Suprapubic skin (tissue), 4 donors: ENCODE data around the gene TM9SF4.

Experiments used
- CTCF ChIP-seq, 2 donors: fragments of 200-600 bp in 1 of 2; fragments of 450-650 bp in 1 of 2; sonication (generic) in 1 of 2; IDR thresholded peaks; one replicate each; pipeline ENCODE4 v1.5.1; 2016 to 2019; ENCODE audit warnings: antibody characterized with exemption in 2 of 2, mild to moderate bottlenecking in 1 of 2, moderate library complexity in 1 of 2
- POLR2A ChIP-seq, 2 donors: fragments of 450-650 bp; IDR thresholded peaks; one replicate each; pipeline ENCODE4 v1.6.1; 2017; ENCODE audit warnings: antibody characterized with exemption in 2 of 2, mild to moderate bottlenecking in 2 of 2, moderate library complexity in 2 of 2
- POLR2AphosphoS5 ChIP-seq, 3 donors: sonication (generic); formaldehyde crosslinking; IDR thresholded peaks; one replicate each; pipeline ENCODE4 v1.6.1; 2017; ENCODE audit warnings: antibody characterized with exemption in 3 of 3

GRCh38 chr20:32112841-32113240 is 3.3 kb downstream of the TM9SF4 start:
- TF ChIP-seq POLR2AphosphoS5 (IDR thresholded peaks at IDR 0.05) (no peak), POLR2A (IDR thresholded peaks at IDR 0.05) (no peak), CTCF (IDR thresholded peaks at IDR 0.05) (no peak)
